ENCODE data around the gene CALHM2. TPM values are rescaled to one million over a fixed set of nuclear protein-coding genes. Genes with fewer than 3 reads are reported as not detected.

The CALHM2 gene
- total RNA-seq, 1 experiment from 2014 or later, result not detected

- Histone ChIP-seq H3K4me2 (ENCODE audit: insufficient read depth, insufficient read length, low read length) (no peak overlapping the region), H3T11ph (ENCODE audit: low read length) (no peak overlapping the region), H3K4ac (ENCODE audit: low read depth, low read length) (no peak overlapping the region), H3K4me1 (ENCODE audit: insufficient read depth, low read length) (no peaks in the 10 kb centered on the region), H2BK15ac (ENCODE audit: low read depth, low read length) (no peak overlapping the region), H3K9me3 (ENCODE audit: control insufficient read depth, low read depth, low read length) (no peaks in the 10 kb centered on the region), H3K27ac (ENCODE audit: insufficient read length, low read depth, low read length) (no peak overlapping the region), H4K8ac (replicated peaks; ENCODE audit: insufficient read length, low read depth, low read length) (no peak overlapping the region), H4K20me1 (ENCODE audit: control insufficient read depth, insufficient read depth, insufficient read length) (no peaks in the 10 kb centered on the region), H3K14ac (ENCODE audit: insufficient read depth, low read length) (no peak overlapping the region), H2BK12ac (ENCODE audit: insufficient read length, low read depth, low read length) (no peak overlapping the region), H2BK5ac (ENCODE audit: insufficient read length, low read length) (no peak overlapping the region), H2BK20ac (ENCODE audit: low read depth, low read length, poor library complexity, severe bottlenecking) (no peak overlapping the region), H3K9ac (ENCODE audit: extremely low read depth, insufficient read length, low read length) (no peak overlapping the region), H3K79me2 (ENCODE audit: insufficient read depth, low read length) (no peaks in the 10 kb centered on the region; the same call in 1 of the 2 replicates), H3K23me2 (ENCODE audit: insufficient read length, low read depth, low read length, poor library complexity, severe bottlenecking) (no peaks in the 10 kb centered on the region), H2BK120ac (ENCODE audit: low read depth, low read length, poor library complexity, severe bottlenecking) (no peak overlapping the region), H3K79me1 (ENCODE audit: insufficient read depth, low read depth, low read length, poor library complexity, severe bottlenecking) (no peaks in the 10 kb centered on the region), H2AK5ac (ENCODE audit: insufficient read length, low read length) (no peak overlapping the region), H3K56ac (ENCODE audit: insufficient read length, low read depth, low read length) (no peak overlapping the region), H3K27me3 (ENCODE audit: insufficient read depth, low read length) (no peaks in the 10 kb centered on the region), H4K5ac (ENCODE audit: insufficient read length, low read depth, low read length) (no peak overlapping the region), H3K18ac (ENCODE audit: insufficient read length, low read depth, low read length) (no peak overlapping the region), H3K23ac (ENCODE audit: insufficient read length, low read depth, low read length) (no peak overlapping the region), H4K91ac (ENCODE audit: insufficient read length, low read depth, low read length) (no peak overlapping the region), H2AFZ (ENCODE audit: low read length) (no peak overlapping the region)
- no peaks in the 10 kb centered on the region for H3K4me1 Mint-ChIP-seq
- H3K27me3 Mint-ChIP-seq (ENCODE audit: low read depth), result no peaks in the 10 kb centered on the region
- WGBS (ENCODE audit: extremely low coverage, insufficient read length, low lambda C conversion rate), result no CpG with 5 or more reads among the region's 9 CpGs
- peaks cover 46 to 92% (median 80%) of the 10 kb centered on the region in 3 experiments for H3K36me3 Mint-ChIP-seq (ENCODE audit: insufficient read depth in 1 of 3, low read depth in 3 of 3)
- no peak for TF ChIP-seq CTCF (conservative IDR thresholded peaks at IDR 0.05)
- no peak overlapping the region for H3K27ac Mint-ChIP-seq
- DNase-seq, result no peak
- H3K4me3 Mint-ChIP-seq, result no peak overlapping the region
- H3K9me3 Mint-ChIP-seq, result no peaks in the 10 kb centered on the region
Observed at GRCh38 chr10:103427866-103428265, 24.3 kb downstream of the CALHM2 start.

Measured in H9 (cell line).